Neural progenitor cell (in vitro differentiated cells): ENCODE data around the gene FAM124A. TPM values are rescaled to one million over a fixed set of nuclear protein-coding genes. Genes with fewer than 3 reads are reported as not detected.

ENCODE experiments used
- DNase-seq: peaks from one replicate; pipeline ENCODE4 v3.0.0-alpha.2; 2016; ENCODE audit warnings: low spot score
- H2AFZ ChIP-seq: fragments of 200-600 bp; sonication (generic); replicated peaks from 2 replicates; pipeline ENCODE4 v1.6.1; 2016; ENCODE audit warnings: antibody characterized with exemption
- H3F3A ChIP-seq: fragments of 200-600 bp; sonication (generic); 2 replicates; pipeline ENCODE4 v1.6.1; 2016; ENCODE audit warnings: antibody characterized with exemption, low read depth
- H3K27ac ChIP-seq: fragments of 200-600 bp; sonication (generic); 2 replicates; pipeline ENCODE4 v1.5.1; 2016; ENCODE audit warnings: mild to moderate bottlenecking
- H3K27me3 ChIP-seq: fragments of 200-600 bp; sonication (generic); 2 replicates; pipeline ENCODE4 v1.6.1; 2016; ENCODE audit warnings: mild to moderate bottlenecking, moderate library complexity
- H3K36me3 ChIP-seq: fragments of 200-600 bp; sonication (generic); 2 replicates; pipeline ENCODE4 v1.5.1; 2016
- H3K4me1 ChIP-seq: fragments of 200-600 bp; sonication (generic); 2 replicates; pipeline ENCODE4 v1.6.1; 2016; ENCODE audit warnings: mixed run types
- H3K4me2 ChIP-seq: fragments of 200-600 bp; sonication (generic); 2 replicates; pipeline ENCODE4 v1.6.1; 2016
- H3K4me3 ChIP-seq: fragments of 200-600 bp; sonication (generic); 2 replicates; pipeline ENCODE4 v1.5.1; 2016
- H3K79me2 ChIP-seq: fragments of 200-600 bp; sonication (generic); 2 replicates; pipeline ENCODE4 v1.6.1; 2016; ENCODE audit warnings: low read depth
- H3K9ac ChIP-seq: fragments of 200-600 bp; sonication (generic); 2 replicates; pipeline ENCODE4 v1.6.1; 2016
- H3K9me3 ChIP-seq: fragments of 200-600 bp; sonication (generic); 2 replicates; pipeline ENCODE4 v1.5.1; 2016; ENCODE audit warnings: low read depth
- H4K20me1 ChIP-seq: fragments of 200-600 bp; sonication (generic); 2 replicates; pipeline ENCODE4 v1.6.1; 2016; ENCODE audit warnings: low read depth
- H3K27ac Mint-ChIP-seq: 3 replicates; pipeline ENCODE4 v1.8.0; 2021; ENCODE audit warnings: mixed read lengths
- H3K27me3 Mint-ChIP-seq: 2 replicates; pipeline ENCODE4 v1.8.0; 2022; ENCODE audit warnings: low read depth, mild to moderate bottlenecking, inconsistent platforms, moderate library complexity, mixed read lengths; ENCODE audit not compliant: insufficient read depth
- H3K36me3 Mint-ChIP-seq: 3 replicates; pipeline ENCODE4 v1.8.0; 2021; ENCODE audit warnings: mixed read lengths
- H3K4me1 Mint-ChIP-seq: 3 replicates; pipeline ENCODE4 v1.8.0; 2021; ENCODE audit warnings: mixed read lengths
- H3K4me3 Mint-ChIP-seq: 3 replicates; pipeline ENCODE4 v1.8.0; 2021; ENCODE audit warnings: mild to moderate bottlenecking, moderate library complexity, mixed read lengths
- H3K9me3 Mint-ChIP-seq: 3 replicates; pipeline ENCODE4 v1.8.0; 2020; ENCODE audit warnings: mixed read lengths
- EZH2 ChIP-seq: fragments of 200-600 bp; sonication (generic); IDR thresholded peaks from 2 replicates; pipeline ENCODE4 v1.6.1; 2017; ENCODE audit warnings: antibody characterized with exemption, mild to moderate bottlenecking, moderate library complexity
- EZH2phosphoT487 ChIP-seq: fragments of 200-600 bp; sonication (generic); IDR thresholded peaks from 2 replicates; pipeline ENCODE4 v1.6.1; 2017; ENCODE audit warnings: antibody characterized with exemption
- total RNA-seq: library from RNA; depleted of rRNA; stranded (reverse); fragments of >200 nt; gene quantifications from 2 replicates; pipeline ENCODE4 v1.2.3, GENCODE V29; 2015; ENCODE audit warnings: low replicate concordance
- TF ChIP-seq, protein P1 (sequence below): fragments of 200-600 bp; sonication (generic); IDR thresholded peaks from 2 replicates; pipeline ENCODE4 v1.5.1; 2017; ENCODE audit warnings: antibody characterized with exemption, mild to moderate bottlenecking

The FAM124A gene
- total RNA-seq, 1 donor from 2014 or later: 22.6 TPM

DNA sequence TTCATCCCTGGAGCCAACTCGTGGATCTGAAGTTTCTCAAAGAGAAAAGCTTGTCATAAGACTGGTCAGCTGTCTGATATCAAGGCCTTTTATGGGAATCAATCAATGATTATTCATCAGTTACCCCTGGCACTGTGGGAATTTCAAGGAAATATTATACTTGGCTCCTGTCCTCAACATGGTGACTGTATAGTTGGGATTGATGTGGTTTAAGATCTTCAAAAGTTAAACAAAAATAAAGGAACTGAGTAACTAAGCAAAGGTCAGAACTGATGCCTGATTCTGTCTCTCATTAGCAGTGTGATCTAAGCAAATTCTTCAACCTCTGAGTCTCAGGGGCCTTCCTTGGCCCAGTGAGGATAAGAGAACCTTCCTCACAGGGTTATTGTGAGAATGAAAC lies 95.1 kb downstream of the FAM124A start:
- Histone ChIP-seq H3K4me3 (no peak overlapping the region), H3K4me2 (no peak overlapping the region), H3F3A (peaks cover 28% of the 10 kb centered on the region), H4K20me1 (no peaks in the 10 kb centered on the region), H3K27me3 (no peaks in the 10 kb centered on the region), H3K27ac (no peak overlapping the region), H2AFZ (no peak overlapping the region), H3K4me1 (peaks cover 32% of the 10 kb centered on the region), H3K9me3 (no peaks in the 10 kb centered on the region), H3K36me3 (no peaks in the 10 kb centered on the region), H3K9ac (no peak overlapping the region), H3K79me2 (no peaks in the 10 kb centered on the region)
- Mint-ChIP-seq H3K4me1 (peaks cover 14% of the 10 kb centered on the region), H3K9me3 (no peaks in the 10 kb centered on the region), H3K4me3 (no peak overlapping the region), H3K27me3 (no peaks in the 10 kb centered on the region), H3K36me3 (peaks cover 2% of the 10 kb centered on the region), H3K27ac (no peak overlapping the region)
- DNase-seq: no peak
- TF ChIP-seq, protein P1, sequence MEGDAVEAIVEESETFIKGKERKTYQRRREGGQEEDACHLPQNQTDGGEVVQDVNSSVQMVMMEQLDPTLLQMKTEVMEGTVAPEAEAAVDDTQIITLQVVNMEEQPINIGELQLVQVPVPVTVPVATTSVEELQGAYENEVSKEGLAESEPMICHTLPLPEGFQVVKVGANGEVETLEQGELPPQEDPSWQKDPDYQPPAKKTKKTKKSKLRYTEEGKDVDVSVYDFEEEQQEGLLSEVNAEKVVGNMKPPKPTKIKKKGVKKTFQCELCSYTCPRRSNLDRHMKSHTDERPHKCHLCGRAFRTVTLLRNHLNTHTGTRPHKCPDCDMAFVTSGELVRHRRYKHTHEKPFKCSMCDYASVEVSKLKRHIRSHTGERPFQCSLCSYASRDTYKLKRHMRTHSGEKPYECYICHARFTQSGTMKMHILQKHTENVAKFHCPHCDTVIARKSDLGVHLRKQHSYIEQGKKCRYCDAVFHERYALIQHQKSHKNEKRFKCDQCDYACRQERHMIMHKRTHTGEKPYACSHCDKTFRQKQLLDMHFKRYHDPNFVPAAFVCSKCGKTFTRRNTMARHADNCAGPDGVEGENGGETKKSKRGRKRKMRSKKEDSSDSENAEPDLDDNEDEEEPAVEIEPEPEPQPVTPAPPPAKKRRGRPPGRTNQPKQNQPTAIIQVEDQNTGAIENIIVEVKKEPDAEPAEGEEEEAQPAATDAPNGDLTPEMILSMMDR: no peak
- TF ChIP-seq EZH2 (no peak), EZH2phosphoT487 (no peak)

DNA sequence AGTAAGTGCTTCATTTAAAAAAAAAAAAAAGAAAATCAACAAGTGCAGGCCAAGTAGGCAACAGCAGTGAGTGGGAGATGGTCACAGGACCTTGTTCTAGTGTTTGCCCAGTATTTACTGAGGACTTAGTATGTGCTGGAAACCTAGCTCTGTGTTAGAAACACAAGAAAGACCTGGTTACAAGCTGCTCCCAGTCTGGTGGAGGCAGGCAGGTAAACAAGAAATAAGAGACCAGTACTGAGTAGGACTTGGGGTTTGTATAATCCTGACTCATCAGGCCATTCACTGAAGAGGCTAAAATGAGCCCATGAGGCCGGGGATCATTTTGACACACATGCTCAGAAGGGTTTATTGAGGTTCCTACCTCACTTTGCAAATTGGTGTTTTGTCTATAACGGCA lies 95.8 kb downstream of the FAM124A start:
- no peak overlapping the region for H3K9ac ChIP-seq
- H3K79me2 ChIP-seq: no peaks in the 10 kb centered on the region
- no peaks in the 10 kb centered on the region for H3K27me3 ChIP-seq
- Mint-ChIP-seq H3K36me3 (peaks cover 2% of the 10 kb centered on the region), H3K27ac (no peak overlapping the region), H3K4me1 (peaks cover 14% of the 10 kb centered on the region), H3K27me3 (no peaks in the 10 kb centered on the region), H3K4me3 (no peak overlapping the region), H3K9me3 (no peaks in the 10 kb centered on the region)
- no peaks in the 10 kb centered on the region for H3K9me3 ChIP-seq
- H4K20me1 ChIP-seq: no peaks in the 10 kb centered on the region
- no peak overlapping the region for H3K4me2 ChIP-seq
- H3K4me1 ChIP-seq: peaks cover 24% of the 10 kb centered on the region
- H3K4me3 ChIP-seq: no peak overlapping the region
- peaks cover 21% of the 10 kb centered on the region for H3F3A ChIP-seq
- H2AFZ ChIP-seq: no peak overlapping the region
- DNase-seq: no peak
- H3K36me3 ChIP-seq: no peaks in the 10 kb centered on the region
- H3K27ac ChIP-seq: no peak overlapping the region
- TF ChIP-seq, protein P1: no peak
- TF ChIP-seq EZH2: no peak
- no peak for TF ChIP-seq EZH2phosphoT487

DNA sequence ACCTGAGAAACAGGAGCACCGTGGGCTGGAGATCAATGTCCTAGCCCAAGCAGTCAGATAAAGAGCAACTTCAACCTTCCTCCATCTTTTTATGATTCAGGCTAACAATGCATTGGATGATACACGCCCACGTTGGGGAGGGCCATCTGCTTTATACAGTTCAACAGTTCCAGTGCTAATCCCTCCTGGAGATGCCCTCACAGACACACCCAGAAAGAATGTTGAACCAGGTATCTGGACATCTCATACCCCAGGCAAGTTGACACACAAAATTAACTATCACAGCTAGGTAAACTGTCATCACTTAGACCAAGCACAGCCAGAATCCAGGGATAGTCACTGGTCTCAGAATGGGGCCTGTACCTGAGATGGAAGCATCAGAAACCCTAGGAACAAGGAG lies 96.7 kb downstream of the FAM124A start:
- H2AFZ ChIP-seq: no peak overlapping the region
- H4K20me1 ChIP-seq: no peaks in the 10 kb centered on the region
- Mint-ChIP-seq H3K4me3 (no peak overlapping the region), H3K4me1 (peaks cover 19% of the 10 kb centered on the region), H3K27ac (no peak overlapping the region), H3K27me3 (peaks cover 2% of the 10 kb centered on the region), H3K9me3 (no peaks in the 10 kb centered on the region), H3K36me3 (no peaks in the 10 kb centered on the region)
- H3K9ac ChIP-seq: no peak overlapping the region
- H3K27ac ChIP-seq: no peak overlapping the region
- H3K79me2 ChIP-seq: no peaks in the 10 kb centered on the region
- no peak overlapping the region for H3K4me3 ChIP-seq
- H3K4me2 ChIP-seq: no peak overlapping the region
- peaks cover 15% of the 10 kb centered on the region for H3K4me1 ChIP-seq
- TF ChIP-seq EZH2: no peak
- TF ChIP-seq EZH2phosphoT487: no peak
- TF ChIP-seq, protein P1: no peak
- H3K27me3 ChIP-seq: no peaks in the 10 kb centered on the region
- H3K9me3 ChIP-seq: no peaks in the 10 kb centered on the region
- DNase-seq: no peak
- H3F3A ChIP-seq: peaks cover 14% of the 10 kb centered on the region
- H3K36me3 ChIP-seq: no peaks in the 10 kb centered on the region
